GM12878 (cell line): Measurements from ENCODE around the gene TKTL1. TPM values are rescaled to one million over a fixed set of nuclear protein-coding genes. Genes with fewer than 3 reads are reported as not detected.
"Not testable (repeated sequence)": the region's sequence is repeated elsewhere in the genome, so short reads cannot be mapped to it uniquely, and the experiment has no call there.

ENCODE experiments used
- ATAC-seq: fragments of 200-7000 bp; cut with Tn5 transposase; 3 replicates; pipeline ENCODE4 v1.9.1; 2020; ENCODE audit warnings: mild to moderate bottlenecking, moderate library complexity
- BruUV-seq: library from RNA; stranded (reverse); fragments of 400-500 nt; replicated peaks from 2 replicates; lab custom pipeline; 2021; lab: Mats Ljungman, UMichigan
- CTCF ChIA-PET: fragments of 300-600 bp; sonication (Branson Sonifier 250); formaldehyde crosslinking; extraction: SDS; loops from one replicate; lab custom pipeline; 2021; ENCODE audit warnings: inconsistent platforms; lab: Yijun Ruan, JAX
- POLR2A ChIA-PET: fragments of 350-600 bp; formaldehyde crosslinking; extraction: SDS; loops from one replicate; lab custom pipeline; 2021; ENCODE audit warnings: inconsistent platforms; lab: Charles Lee
- RAD21 ChIA-PET: fragments of 300-600 bp; sonication (Branson Sonifier 250); formaldehyde crosslinking; loops from one replicate; lab custom pipeline; 2023; ENCODE audit warnings: antibody characterized with exemption; ENCODE audit not compliant: unreplicated experiment; lab: Charles Lee
- SMC1A ChIA-PET: fragments of 300-600 bp; sonication (Branson Sonifier 250); formaldehyde crosslinking; loops from one replicate; lab custom pipeline; 2023; ENCODE audit not compliant: unreplicated experiment, uncharacterized antibody; lab: Charles Lee
- DNase-seq: peaks from one replicate; pipeline ENCODE4 v3.0.0-alpha.2; 2011; ENCODE audit warnings: low read depth, low spot score
- FAIRE-seq: peaks from 3 replicates; lab custom pipeline; 2011; peaks lifted over from hg19 to GRCh38; lab: Jason Lieb, UNC
- H2AFZ ChIP-seq: 2 replicates; pipeline ENCODE4 v1.6.0; 2011; ENCODE audit warnings: low read depth, low read length, control low read depth; ENCODE audit not compliant: control insufficient read depth
- H3K27ac ChIP-seq: 2 replicates; pipeline ENCODE4 v1.5.1; 2011; ENCODE audit warnings: control low read depth; ENCODE audit not compliant: control insufficient read depth, insufficient read depth
- H3K27me3 ChIP-seq, 2 experiments: replicated peaks in 1 of 2; 2 replicates each; pipeline versions ENCODE4 v1.6.0 to v1.6.1; 2011; ENCODE audit warnings: low read length in 1 of 2; ENCODE audit not compliant: control insufficient read depth in 2 of 2, insufficient read depth in 2 of 2
- H3K36me3 ChIP-seq, 2 experiments: 2 replicates each; pipeline ENCODE4 v1.5.1; 2011; ENCODE audit warnings: low read length in 1 of 2; ENCODE audit not compliant: control insufficient read depth in 2 of 2, insufficient read depth in 2 of 2
- H3K4me1 ChIP-seq: 2 replicates; pipeline ENCODE4 v1.6.1; 2011; ENCODE audit warnings: mild to moderate bottlenecking, low read length, moderate library complexity, mixed read lengths; ENCODE audit not compliant: control insufficient read depth, insufficient read depth
- H3K4me2 ChIP-seq: 2 replicates; pipeline ENCODE4 v1.6.0; 2011; ENCODE audit warnings: control low read depth; ENCODE audit not compliant: control insufficient read depth, insufficient read depth
- H3K4me3 ChIP-seq: fragments of 200-600 bp; sonication (generic); 2 replicates; pipeline ENCODE4 v1.5.1; 2016
- H3K79me2 ChIP-seq: 2 replicates; pipeline ENCODE4 v1.6.0; 2011; ENCODE audit warnings: low read length; ENCODE audit not compliant: control insufficient read depth, insufficient read depth
- H3K9ac ChIP-seq: 2 replicates; pipeline ENCODE4 v1.8.0; 2011; ENCODE audit warnings: low read length, control low read depth, mixed read lengths; ENCODE audit not compliant: control insufficient read depth, insufficient read depth
- H3K9me3 ChIP-seq: replicated peaks from 3 replicates; pipeline ENCODE4 v1.5.1; 2011; ENCODE audit warnings: mild to moderate bottlenecking, low read length; ENCODE audit not compliant: control insufficient read depth, insufficient read depth
- H4K20me1 ChIP-seq: 2 replicates; pipeline ENCODE4 v1.6.0; 2011; ENCODE audit not compliant: control insufficient read depth, insufficient read depth
- WGBS: methylation state at CpG from one replicate; pipeline ENCODE4 v1.1.6; 2016; ENCODE audit warnings: low lambda C conversion rate; ENCODE audit not compliant: insufficient replicate concordance, insufficient coverage; ENCODE audit errors: missing lambda C conversion rate; 5-methylcytosine and 5-hydroxymethylcytosine counted together
- in situ Hi-C: fragments of 300-500 bp; cut with MboI; formaldehyde crosslinking; loops from 9 replicates; pipeline ENCODE4 v1.14.3; 2018; ENCODE audit warnings: mixed read lengths
- intact Hi-C: fragments of 100-400 bp; cut with micrococcal nuclease; formaldehyde crosslinking; loops from one replicate; pipeline ENCODE4 v1.14.2; 2022; ENCODE audit not compliant: unreplicated experiment
- polyA plus RNA-seq, 11 experiments: library from polyadenylated mRNA; depleted of rRNA in 4 of 11; unstranded in 6 of 11; stranded (reverse) in 5 of 11; fragments of >200 nt; fragmentation: Nextera tagmentation in 4 of 11; fragmentation: Illumina TruSeq in 1 of 11; extraction: Ambion mirVana in 4 of 11; extraction: Trizol in 1 of 11; gene quantifications; 1 replicate in 1 of 11; 2 replicates in 10 of 11; pipeline versions ENCODE4 v1.2.1 to v1.2.3, GENCODE V29; 2011 to 2016; ENCODE audit warnings: inconsistent platforms in 2 of 11, missing spikeins in 2 of 11, low read depth in 1 of 11
- total RNA-seq, 4 experiments: library from RNA; depleted of rRNA in 3 of 4; stranded (reverse); fragments of >200 nt in 3 of 4; fragmentation: Illumina TruSeq in 1 of 4; extraction: Trizol in 1 of 4; gene quantifications; 2 replicates each; pipeline versions ENCODE4 v1.2.1 to v1.2.3, GENCODE V29; 2013 to 2021

TKTL1 gene
- total and polyA plus RNA-seq, 10 of the 15 experiments (the other 5 are each of a cell fraction or from before 2014, with no cell fraction given) = 0.01 to 0.07 TPM; not detected in 8

DNA sequence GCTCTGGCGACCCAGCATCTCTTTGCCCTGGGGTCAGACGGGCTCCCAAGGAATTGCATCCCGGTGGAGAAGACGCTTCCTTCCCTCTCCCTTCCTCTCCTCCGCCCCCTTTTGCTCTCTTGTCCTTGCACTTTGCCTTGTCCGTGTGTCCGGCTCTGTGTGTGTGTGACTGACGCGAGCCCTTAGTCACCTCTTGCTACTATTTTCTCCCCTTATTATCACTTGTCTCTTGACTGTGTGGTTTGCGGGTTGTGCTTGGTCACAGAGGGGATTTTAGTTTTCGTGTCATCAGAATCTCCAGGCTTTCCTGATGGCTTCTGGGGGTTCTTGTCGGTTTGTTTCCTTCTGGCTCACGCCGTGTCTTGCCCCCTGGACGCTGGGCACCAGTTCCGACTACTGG is 47.5 kb downstream of the TKTL1 start:
- RAD21 ChIA-PET, H3K79me2 ChIP-seq, H4K20me1 ChIP-seq, BruUV-seq, CTCF ChIA-PET, intact Hi-C loops, H3K4me3 ChIP-seq, in situ Hi-C loops, H2AFZ ChIP-seq, DNase-seq, H3K27ac ChIP-seq, H3K27me3 ChIP-seq, H3K4me2 ChIP-seq, H3K36me3 ChIP-seq, H3K4me1 ChIP-seq, SMC1A ChIA-PET, H3K9me3 ChIP-seq, H3K9ac ChIP-seq, POLR2A ChIA-PET: not testable (repeated sequence)
- FAIRE-seq (peak; percentile 99), ATAC-seq (peak; percentile 52)
- no CpG with 5 or more reads among the region's 16 CpGs for WGBS

DNA sequence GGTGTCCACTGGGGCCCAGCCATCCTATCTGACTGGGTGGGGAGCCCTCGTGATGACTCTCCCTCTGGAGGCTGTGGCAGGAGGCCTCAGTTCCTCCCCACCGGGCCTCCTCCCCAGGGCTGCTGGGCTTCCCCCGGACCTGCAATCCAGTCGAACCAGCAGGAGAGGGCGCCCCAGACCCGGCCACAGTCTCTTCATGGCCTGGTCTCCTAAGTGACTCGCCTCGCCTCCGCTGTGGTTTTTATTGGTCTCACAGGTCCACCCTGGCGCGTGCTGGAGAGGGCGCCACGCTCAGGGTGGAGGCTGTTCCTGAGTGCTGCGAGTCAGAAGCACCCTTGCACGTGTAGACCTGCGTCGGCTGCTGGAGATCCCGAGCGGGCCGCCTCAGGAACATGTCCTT is 48.0 kb downstream of the TKTL1 start:
- SMC1A ChIA-PET, RAD21 ChIA-PET, H3K27me3 ChIP-seq, H2AFZ ChIP-seq, H3K4me1 ChIP-seq, intact Hi-C loops, H3K27ac ChIP-seq, H3K4me3 ChIP-seq, H3K9me3 ChIP-seq, H3K9ac ChIP-seq, H4K20me1 ChIP-seq, CTCF ChIA-PET, DNase-seq, H3K36me3 ChIP-seq, POLR2A ChIA-PET, BruUV-seq, in situ Hi-C loops, H3K79me2 ChIP-seq, H3K4me2 ChIP-seq: not testable (repeated sequence)
- WGBS = no CpG with 5 or more reads among the region's 20 CpGs
- FAIRE-seq = peak; percentile 97
- peak; percentile 58 for ATAC-seq
